Liver (tissue), 3 donors: ENCODE measurements around the gene KLF3.

ENCODE experiments used
- RXRA ChIP-seq, 2 donors: IDR thresholded peaks; 2 replicates each; pipeline ENCODE4 v1.6.1; 2017 to 2018; ENCODE audit warnings: antibody characterized with exemption in 2 of 2, mild to moderate bottlenecking in 1 of 2
- TF ChIP-seq, protein P1 (sequence below): fragments of 150-350 bp; IDR thresholded peaks from 2 replicates; pipeline ENCODE4 v1.5.1; 2017; ENCODE audit warnings: improper control_type of control experiment, low read depth, low read length; ENCODE audit not compliant: missing input control
- donor health status: healthy.
- donor health status: healthy.

DNA sequence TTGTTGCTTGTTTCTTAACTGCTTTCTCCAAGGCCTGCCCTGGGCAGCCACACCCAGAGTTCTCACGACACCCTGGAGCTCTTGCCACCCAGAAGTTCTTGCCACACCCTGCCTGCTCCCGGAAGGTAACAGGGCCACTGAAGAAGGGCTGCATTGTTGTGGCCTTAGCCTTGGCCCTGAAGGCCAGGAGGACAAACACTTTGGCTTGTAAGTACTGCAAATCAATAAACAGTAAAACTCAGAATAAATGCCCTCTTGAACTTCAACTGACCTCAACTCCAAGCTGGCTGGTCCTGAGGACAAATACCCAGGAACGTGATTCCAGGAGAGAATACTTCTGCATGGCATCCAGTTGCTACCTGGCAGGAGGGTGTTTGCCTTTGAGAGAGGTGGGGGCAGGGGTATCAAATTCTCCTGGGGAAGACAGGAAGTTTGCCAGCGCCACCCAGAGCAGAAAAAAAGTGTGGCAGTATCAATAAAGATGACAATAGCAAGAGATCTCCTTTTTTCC is 64.7 kb downstream of the KLF3 start:
- TF ChIP-seq, protein P1, sequence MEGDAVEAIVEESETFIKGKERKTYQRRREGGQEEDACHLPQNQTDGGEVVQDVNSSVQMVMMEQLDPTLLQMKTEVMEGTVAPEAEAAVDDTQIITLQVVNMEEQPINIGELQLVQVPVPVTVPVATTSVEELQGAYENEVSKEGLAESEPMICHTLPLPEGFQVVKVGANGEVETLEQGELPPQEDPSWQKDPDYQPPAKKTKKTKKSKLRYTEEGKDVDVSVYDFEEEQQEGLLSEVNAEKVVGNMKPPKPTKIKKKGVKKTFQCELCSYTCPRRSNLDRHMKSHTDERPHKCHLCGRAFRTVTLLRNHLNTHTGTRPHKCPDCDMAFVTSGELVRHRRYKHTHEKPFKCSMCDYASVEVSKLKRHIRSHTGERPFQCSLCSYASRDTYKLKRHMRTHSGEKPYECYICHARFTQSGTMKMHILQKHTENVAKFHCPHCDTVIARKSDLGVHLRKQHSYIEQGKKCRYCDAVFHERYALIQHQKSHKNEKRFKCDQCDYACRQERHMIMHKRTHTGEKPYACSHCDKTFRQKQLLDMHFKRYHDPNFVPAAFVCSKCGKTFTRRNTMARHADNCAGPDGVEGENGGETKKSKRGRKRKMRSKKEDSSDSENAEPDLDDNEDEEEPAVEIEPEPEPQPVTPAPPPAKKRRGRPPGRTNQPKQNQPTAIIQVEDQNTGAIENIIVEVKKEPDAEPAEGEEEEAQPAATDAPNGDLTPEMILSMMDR: peak; percentile 5
- peak in 1 of 2 donors; percentile 9 for TF ChIP-seq RXRA (IDR thresholded peaks at IDR 0.05)
